HEK293 (cell line): ENCODE measurements around the gene NFIC.
A peak's percentile ranks its signal among the peaks of the same experiment; 100 is the strongest.

Source experiments
- CTCF ChIA-PET: fragments of 350-600 bp; formaldehyde crosslinking; extraction: SDS; loops from one replicate; lab custom pipeline; 2021; ENCODE audit warnings: antibody characterized with exemption; lab: Yijun Ruan, JAX
- POLR2A ChIA-PET: fragments of 300-600 bp; formaldehyde crosslinking; extraction: SDS; loops from one replicate; lab custom pipeline; 2020; ENCODE audit warnings: antibody characterized with exemption, inconsistent platforms; lab: Yijun Ruan, JAX
- H3K27ac ChIP-seq: fragments of 200-500 bp; sonication (Bioruptor generic); 2 replicates; pipeline ENCODE4 v1.5.1; 2014; ENCODE audit warnings: low read depth, low read length, control low read depth, inconsistent platforms; ENCODE audit errors: extremely low read depth
- H3K36me3 ChIP-seq, 2 experiments: fragments of 200-500 bp in 1 of 2; sonication (Bioruptor generic) in 1 of 2; 1 replicate in 1 of 2; 2 replicates in 1 of 2; pipeline ENCODE4 v1.5.1; 2014 to 2017; ENCODE audit warnings: inconsistent platforms in 2 of 2, low read length in 2 of 2; ENCODE audit not compliant: control insufficient read depth in 2 of 2, insufficient read depth in 1 of 2
- H3K4me1 ChIP-seq: fragments of 200-500 bp; sonication (Bioruptor generic); 2 replicates; pipeline ENCODE4 v1.5.1; 2014; ENCODE audit warnings: mild to moderate bottlenecking, low read length, inconsistent platforms; ENCODE audit not compliant: control insufficient read depth, insufficient read depth
- H3K4me3 ChIP-seq: 2 replicates; pipeline ENCODE4 v1.5.1; 2011; ENCODE audit warnings: low read depth, mild to moderate bottlenecking, control low read depth, low read length, moderate library complexity
- H3K9me3 ChIP-seq: fragments of 200-500 bp; sonication (Bioruptor generic); 2 replicates; pipeline ENCODE4 v1.5.1; 2014; ENCODE audit warnings: low read depth, low read length, inconsistent platforms; ENCODE audit not compliant: control insufficient read depth, insufficient read depth
- ELK4 ChIP-seq: IDR thresholded peaks from 2 replicates; pipeline ENCODE4 v1.6.1; 2011; ENCODE audit warnings: mild to moderate bottlenecking, low read depth, low read length, borderline replicate concordance
- FEZF1 ChIP-seq: fragments of 450-650 bp; formaldehyde crosslinking; IDR thresholded peaks from 2 replicates; pipeline ENCODE4 v1.5.1; 2016; ENCODE audit warnings: missing biosample characterization, missing genetic modification characterization
- GLIS2 ChIP-seq: fragments of 450-650 bp; formaldehyde crosslinking; IDR thresholded peaks from 2 replicates; pipeline ENCODE4 v1.5.1; 2016; ENCODE audit warnings: missing biosample characterization, missing genetic modification characterization
- HOXA7 ChIP-seq: sonication (generic); formaldehyde crosslinking; IDR thresholded peaks from 2 replicates; pipeline ENCODE4 v1.8.1; 2022; ENCODE audit warnings: missing genetic modification reagents, borderline replicate concordance
- KLF16 ChIP-seq: fragments of 450-650 bp; formaldehyde crosslinking; IDR thresholded peaks from 2 replicates; pipeline ENCODE4 v1.5.1; 2017; ENCODE audit warnings: missing biosample characterization, missing genetic modification characterization
- KLF17 ChIP-seq: fragments of 450-650 bp; formaldehyde crosslinking; IDR thresholded peaks from 2 replicates; pipeline ENCODE4 v1.5.1; 2016; ENCODE audit warnings: missing biosample characterization, missing genetic modification characterization
- REST ChIP-seq: fragments of 450-650 bp; formaldehyde crosslinking; IDR thresholded peaks from 2 replicates; pipeline ENCODE4 v1.5.1; 2016; ENCODE audit warnings: missing biosample characterization, missing genetic modification characterization
- YY2 ChIP-seq: fragments of 450-650 bp; formaldehyde crosslinking; IDR thresholded peaks from 2 replicates; pipeline ENCODE4 v1.5.1; 2016; ENCODE audit warnings: missing biosample characterization, missing genetic modification characterization
- ZBTB21 ChIP-seq: fragments of 450-650 bp; formaldehyde crosslinking; IDR thresholded peaks from 2 replicates; pipeline ENCODE4 v1.5.1; 2017; ENCODE audit warnings: missing biosample characterization, missing genetic modification characterization
- ZBTB49 ChIP-seq: fragments of 450-650 bp; formaldehyde crosslinking; IDR thresholded peaks from 2 replicates; pipeline ENCODE4 v1.5.1; 2016; ENCODE audit warnings: missing biosample characterization, missing genetic modification characterization, low read depth
- ZEB2 ChIP-seq: fragments of 450-650 bp; formaldehyde crosslinking; IDR thresholded peaks from 2 replicates; pipeline ENCODE4 v1.5.1; 2016; ENCODE audit warnings: missing biosample characterization, missing genetic modification characterization
- ZFP69B ChIP-seq: fragments of 450-650 bp; formaldehyde crosslinking; IDR thresholded peaks from 2 replicates; pipeline ENCODE4 v1.5.1; 2016; ENCODE audit warnings: missing biosample characterization, missing genetic modification characterization
- ZNF121 ChIP-seq: fragments of 450-650 bp; formaldehyde crosslinking; IDR thresholded peaks from 2 replicates; pipeline ENCODE4 v1.5.1; 2016; ENCODE audit warnings: missing biosample characterization, missing genetic modification characterization
- ZNF157 ChIP-seq: fragments of 450-650 bp; formaldehyde crosslinking; IDR thresholded peaks from 2 replicates; pipeline ENCODE4 v1.5.1; 2016; ENCODE audit warnings: missing biosample characterization, missing genetic modification characterization
- ZNF214 ChIP-seq: fragments of 450-650 bp; formaldehyde crosslinking; IDR thresholded peaks from 2 replicates; pipeline ENCODE4 v1.5.1; 2017; ENCODE audit warnings: missing biosample characterization, mild to moderate bottlenecking, missing genetic modification characterization, borderline replicate concordance
- ZNF335 ChIP-seq: fragments of 450-650 bp; formaldehyde crosslinking; conservative IDR thresholded peaks from 2 replicates; pipeline ENCODE4 v1.5.1; 2016; ENCODE audit warnings: missing biosample characterization, missing genetic modification characterization
- ZNF350 ChIP-seq: fragments of 450-650 bp; formaldehyde crosslinking; IDR thresholded peaks from 2 replicates; pipeline ENCODE4 v1.5.0; 2017; ENCODE audit warnings: missing biosample characterization, mild to moderate bottlenecking, missing genetic modification characterization
- ZNF623 ChIP-seq: fragments of 450-650 bp; formaldehyde crosslinking; IDR thresholded peaks from 2 replicates; pipeline ENCODE4 v1.5.1; 2016; ENCODE audit warnings: missing biosample characterization, missing genetic modification characterization
- ZSCAN30 ChIP-seq: fragments of 450-650 bp; IDR thresholded peaks from 2 replicates; pipeline ENCODE4 v1.5.1; 2018; ENCODE audit warnings: missing biosample characterization, mild to moderate bottlenecking, missing genetic modification characterization, moderate library complexity
- TF ChIP-seq, protein P1 (sequence below): fragments of 450-650 bp; formaldehyde crosslinking; IDR thresholded peaks from 2 replicates; pipeline ENCODE4 v1.5.1; 2017; ENCODE audit warnings: missing biosample characterization, missing genetic modification characterization
- TF ChIP-seq, protein P2 (sequence below): fragments of 450-650 bp; formaldehyde crosslinking; IDR thresholded peaks from 2 replicates; pipeline ENCODE4 v1.5.1; 2016; ENCODE audit warnings: missing biosample characterization, missing genetic modification characterization
- TF ChIP-seq, protein P3 (sequence below): fragments of 450-650 bp; formaldehyde crosslinking; IDR thresholded peaks from 2 replicates; pipeline ENCODE4 v1.5.1; 2016; ENCODE audit warnings: missing biosample characterization, missing genetic modification characterization

The NFIC gene

DNA sequence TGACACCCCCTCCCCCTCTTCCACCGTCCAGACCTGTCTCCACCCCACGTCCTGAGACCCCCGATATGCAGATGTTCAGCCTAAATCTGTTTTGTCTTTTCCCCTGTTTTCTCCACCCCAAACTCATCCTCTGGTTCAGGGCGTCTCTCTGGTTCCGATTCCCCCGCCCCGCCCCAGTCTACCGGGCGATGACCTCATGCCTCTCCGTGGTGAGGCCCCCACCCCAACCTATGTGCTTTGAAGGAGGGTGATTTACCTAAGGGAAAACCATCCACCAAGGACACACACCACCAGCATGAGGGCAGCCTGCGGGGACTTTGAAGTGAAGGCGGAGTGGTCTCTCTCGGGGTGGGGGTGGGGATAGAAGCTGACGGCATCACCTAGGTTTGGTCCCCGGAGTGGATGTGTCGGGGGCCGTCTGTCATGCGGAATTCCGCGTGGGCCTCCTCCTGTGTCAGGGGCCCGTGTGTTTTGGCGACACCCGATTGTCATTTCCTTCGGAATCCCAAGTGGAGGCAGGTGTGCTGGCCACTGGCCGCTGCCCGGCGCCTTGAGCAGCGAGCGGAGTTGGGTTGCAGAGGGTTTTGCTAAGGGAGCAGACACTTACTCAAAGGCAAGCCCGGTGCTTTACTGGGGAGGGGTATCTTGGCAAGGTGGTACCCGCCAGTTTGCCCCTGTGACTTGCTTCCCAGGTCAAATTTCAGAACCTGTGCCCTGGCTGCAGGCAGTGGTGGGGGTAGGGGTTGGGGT lies 141.2 kb downstream of the NFIC start:
- Histone ChIP-seq H3K36me3 (peaks cover 14 to 43% of the 10 kb centered on the region in 2 experiments; a peak in 2 of 3 replicates), H3K9me3 (no peaks in the 10 kb centered on the region), H3K4me3 (peak overlapping the region; percentile 88), H3K4me1 (peaks cover 2% of the 10 kb centered on the region; the same call in 1 of the 2 replicates), H3K27ac (0 out of 2 replicates have a peak overlapping the region, but pooled peaks have one; percentile 22)
- ChIA-PET CTCF (no interaction called here), POLR2A (interaction anchor here (0.6 to 1.0 kb wide), 3 partner anchors 16 to 265 kb away, joined by 3 to 7 read pairs (median 5); partner anchors contain the start of gene RAX2)
- TF ChIP-seq ZFP69B (tag by site-specific recombination): no peak
- TF ChIP-seq, protein P1, sequence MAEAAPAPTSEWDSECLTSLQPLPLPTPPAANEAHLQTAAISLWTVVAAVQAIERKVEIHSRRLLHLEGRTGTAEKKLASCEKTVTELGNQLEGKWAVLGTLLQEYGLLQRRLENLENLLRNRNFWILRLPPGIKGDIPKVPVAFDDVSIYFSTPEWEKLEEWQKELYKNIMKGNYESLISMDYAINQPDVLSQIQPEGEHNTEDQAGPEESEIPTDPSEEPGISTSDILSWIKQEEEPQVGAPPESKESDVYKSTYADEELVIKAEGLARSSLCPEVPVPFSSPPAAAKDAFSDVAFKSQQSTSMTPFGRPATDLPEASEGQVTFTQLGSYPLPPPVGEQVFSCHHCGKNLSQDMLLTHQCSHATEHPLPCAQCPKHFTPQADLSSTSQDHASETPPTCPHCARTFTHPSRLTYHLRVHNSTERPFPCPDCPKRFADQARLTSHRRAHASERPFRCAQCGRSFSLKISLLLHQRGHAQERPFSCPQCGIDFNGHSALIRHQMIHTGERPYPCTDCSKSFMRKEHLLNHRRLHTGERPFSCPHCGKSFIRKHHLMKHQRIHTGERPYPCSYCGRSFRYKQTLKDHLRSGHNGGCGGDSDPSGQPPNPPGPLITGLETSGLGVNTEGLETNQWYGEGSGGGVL: peak; percentile 23
- no peak for TF ChIP-seq YY2 (tag by site-specific recombination)
- TF ChIP-seq, protein P2, sequence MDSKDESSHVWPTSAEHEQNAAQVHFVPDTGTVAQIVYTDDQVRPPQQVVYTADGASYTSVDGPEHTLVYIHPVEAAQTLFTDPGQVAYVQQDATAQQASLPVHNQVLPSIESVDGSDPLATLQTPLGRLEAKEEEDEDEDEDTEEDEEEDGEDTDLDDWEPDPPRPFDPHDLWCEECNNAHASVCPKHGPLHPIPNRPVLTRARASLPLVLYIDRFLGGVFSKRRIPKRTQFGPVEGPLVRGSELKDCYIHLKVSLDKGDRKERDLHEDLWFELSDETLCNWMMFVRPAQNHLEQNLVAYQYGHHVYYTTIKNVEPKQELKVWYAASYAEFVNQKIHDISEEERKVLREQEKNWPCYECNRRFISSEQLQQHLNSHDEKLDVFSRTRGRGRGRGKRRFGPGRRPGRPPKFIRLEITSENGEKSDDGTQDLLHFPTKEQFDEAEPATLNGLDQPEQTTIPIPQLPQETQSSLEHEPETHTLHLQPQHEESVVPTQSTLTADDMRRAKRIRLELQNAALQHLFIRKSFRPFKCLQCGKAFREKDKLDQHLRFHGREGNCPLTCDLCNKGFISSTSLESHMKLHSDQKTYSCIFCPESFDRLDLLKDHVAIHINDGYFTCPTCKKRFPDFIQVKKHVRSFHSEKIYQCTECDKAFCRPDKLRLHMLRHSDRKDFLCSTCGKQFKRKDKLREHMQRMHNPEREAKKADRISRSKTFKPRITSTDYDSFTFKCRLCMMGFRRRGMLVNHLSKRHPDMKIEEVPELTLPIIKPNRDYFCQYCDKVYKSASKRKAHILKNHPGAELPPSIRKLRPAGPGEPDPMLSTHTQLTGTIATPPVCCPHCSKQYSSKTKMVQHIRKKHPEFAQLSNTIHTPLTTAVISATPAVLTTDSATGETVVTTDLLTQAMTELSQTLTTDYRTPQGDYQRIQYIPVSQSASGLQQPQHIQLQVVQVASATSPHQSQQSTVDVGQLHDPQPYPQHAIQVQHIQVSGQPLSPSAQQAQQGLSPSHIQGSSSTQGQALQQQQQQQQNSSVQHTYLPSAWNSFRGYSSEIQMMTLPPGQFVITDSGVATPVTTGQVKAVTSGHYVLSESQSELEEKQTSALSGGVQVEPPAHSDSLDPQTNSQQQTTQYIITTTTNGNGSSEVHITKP (tag by site-specific recombination): peak; percentile 18; the same call in 1 of the 2 replicates
- TF ChIP-seq GLIS2 (tag by site-specific recombination): peak; percentile 39
- peak; percentile 57; the same call in 1 of the 2 replicates for TF ChIP-seq ZBTB21 (tag by site-specific recombination)
- peak; percentile 35 for TF ChIP-seq ZNF335 (tag by site-specific recombination)
- TF ChIP-seq ZNF214 (tag by site-specific recombination): no peak
- TF ChIP-seq KLF16 (tag by site-specific recombination): no peak
- no peak for TF ChIP-seq ZBTB49 (tag by site-specific recombination)
- TF ChIP-seq ZEB2 (tag by site-specific recombination): peak; percentile 85; the same call in 1 of the 2 replicates
- peak; percentile 61 for TF ChIP-seq KLF17
- no peak for TF ChIP-seq FEZF1
- TF ChIP-seq ZNF121 (tag by site-specific recombination): no peak
- TF ChIP-seq ZNF157 (tag by site-specific recombination): no peak
- TF ChIP-seq ZSCAN30 (tag by site-specific recombination): no peak
- no peak for TF ChIP-seq HOXA7 (CRISPR knock-in tag)
- no peak; the same call in 1 of the 2 replicates for TF ChIP-seq REST (tag by site-specific recombination)
- TF ChIP-seq ZNF623 (tag by site-specific recombination): no peak
- no peak for TF ChIP-seq ELK4
- no peak for TF ChIP-seq ZNF350 (tag by site-specific recombination)
- TF ChIP-seq, protein P3, sequence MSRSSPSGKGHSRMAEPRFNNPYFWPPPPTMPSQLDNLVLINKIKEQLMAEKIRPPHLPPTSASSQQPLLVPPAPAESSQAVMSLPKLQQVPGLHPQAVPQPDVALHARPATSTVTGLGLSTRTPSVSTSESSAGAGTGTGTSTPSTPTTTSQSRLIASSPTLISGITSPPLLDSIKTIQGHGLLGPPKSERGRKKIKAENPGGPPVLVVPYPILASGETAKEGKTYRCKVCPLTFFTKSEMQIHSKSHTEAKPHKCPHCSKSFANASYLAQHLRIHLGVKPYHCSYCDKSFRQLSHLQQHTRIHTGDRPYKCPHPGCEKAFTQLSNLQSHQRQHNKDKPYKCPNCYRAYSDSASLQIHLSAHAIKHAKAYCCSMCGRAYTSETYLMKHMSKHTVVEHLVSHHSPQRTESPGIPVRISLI: no peak
